IPS DF 6.9 (cell line): ENCODE data around the gene MAST4.

Experiments
- DNase-seq: peaks from one replicate; pipeline ENCODE4 v3.0.0-alpha.2; 2013; ENCODE audit warnings: low read depth, low spot score
- H3K27ac ChIP-seq: one replicate; pipeline ENCODE4 v1.5.1; 2013; ENCODE audit warnings: low read length, control low read depth
- H3K27me3 ChIP-seq: 2 replicates; pipeline ENCODE4 v1.6.1; 2013; ENCODE audit warnings: mild to moderate bottlenecking, low read length; ENCODE audit not compliant: control insufficient read depth, insufficient read depth
- H3K36me3 ChIP-seq: 2 replicates; pipeline ENCODE4 v1.6.1; 2013; ENCODE audit warnings: low read length; ENCODE audit not compliant: control insufficient read depth, insufficient read depth
- H3K4me1 ChIP-seq: 2 replicates; pipeline ENCODE4 v1.6.1; 2013; ENCODE audit warnings: low read length; ENCODE audit not compliant: control insufficient read depth, insufficient read depth
- H3K4me3 ChIP-seq: 2 replicates; pipeline ENCODE4 v1.5.1; 2013; ENCODE audit warnings: mild to moderate bottlenecking, low read length
- H3K9me3 ChIP-seq: 2 replicates; pipeline ENCODE4 v1.6.1; 2013; ENCODE audit warnings: low read length, inconsistent platforms; ENCODE audit not compliant: control insufficient read depth, insufficient read depth
- WGBS: extraction: QIAGEN DNeasy Blood & Tissue Kit; methylation state at CpG from one replicate; pipeline ENCODE4 v1.1.7; 2013; ENCODE audit warnings: mixed read lengths, missing lambda C conversion rate; ENCODE audit not compliant: insufficient read length, insufficient coverage; 5-methylcytosine and 5-hydroxymethylcytosine counted together

Gene MAST4

DNA sequence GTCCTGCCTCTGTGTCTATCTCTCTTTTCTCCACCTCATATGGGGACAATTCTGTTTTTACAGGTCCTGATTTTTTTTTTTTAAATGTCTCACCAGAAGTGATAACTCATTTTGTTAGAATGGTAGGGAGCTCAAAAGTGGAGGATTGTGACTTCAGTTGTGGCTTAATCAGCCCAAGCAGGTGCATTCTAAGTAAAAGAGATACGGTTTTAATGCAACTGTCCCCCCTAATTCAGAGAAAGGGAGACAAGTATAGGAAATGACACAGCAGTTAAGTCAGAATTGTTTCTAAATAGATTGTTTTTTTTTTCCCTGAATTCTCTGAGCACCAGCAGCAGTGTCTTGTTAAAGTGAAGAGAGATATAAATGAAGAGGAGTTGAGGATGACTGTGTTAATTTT is 24.5 kb downstream of the MAST4 start:
- Histone ChIP-seq H3K4me1 (no peaks in the 10 kb centered on the region), H3K9me3 (no peaks in the 10 kb centered on the region), H3K4me3 (no peak overlapping the region), H3K27me3 (no peaks in the 10 kb centered on the region), H3K27ac (no peak overlapping the region), H3K36me3 (no peaks in the 10 kb centered on the region)
- DNase-seq: no peak
- WGBS: no CpG with 5 or more reads among the region's 1 CpG

DNA sequence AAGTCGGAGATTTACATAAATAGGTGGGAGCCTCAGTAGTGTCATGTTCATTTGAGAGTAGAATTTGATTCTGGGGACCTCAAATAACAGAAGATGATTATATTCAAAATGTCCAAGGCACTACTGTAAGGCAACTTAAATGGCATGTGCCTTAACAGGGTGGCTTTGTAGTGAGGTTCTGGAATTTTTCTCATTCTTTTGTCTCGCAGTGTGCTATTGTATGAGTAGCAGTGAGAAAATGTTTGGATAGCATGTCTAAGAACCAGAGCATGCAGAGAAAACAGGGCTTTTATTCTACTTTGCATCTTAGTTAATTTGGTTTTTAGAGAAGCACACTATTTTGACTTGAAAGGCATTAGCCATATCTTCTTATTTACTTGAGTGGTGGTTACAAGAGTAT is 25.0 kb downstream of the MAST4 start:
- Histone ChIP-seq H3K27ac (no peak overlapping the region), H3K36me3 (no peaks in the 10 kb centered on the region), H3K27me3 (no peaks in the 10 kb centered on the region), H3K4me1 (no peaks in the 10 kb centered on the region), H3K4me3 (no peak overlapping the region), H3K9me3 (no peaks in the 10 kb centered on the region)
- no peak for DNase-seq
- WGBS: no CpG with 5 or more reads among the region's 2 CpGs

- H3K27me3 ChIP-seq: no peaks in the 10 kb centered on the region
- H3K9me3 ChIP-seq: no peaks in the 10 kb centered on the region
- H3K27ac ChIP-seq: no peak overlapping the region
- DNase-seq: no peak
- H3K4me1 ChIP-seq: no peaks in the 10 kb centered on the region
- H3K4me3 ChIP-seq: no peak overlapping the region
- WGBS: no CpG with 5 or more reads among the region's 4 CpGs
- no peaks in the 10 kb centered on the region for H3K36me3 ChIP-seq
Measured at GRCh38 chr5:66621736-66622135, 25.5 kb downstream of the MAST4 start.

DNA sequence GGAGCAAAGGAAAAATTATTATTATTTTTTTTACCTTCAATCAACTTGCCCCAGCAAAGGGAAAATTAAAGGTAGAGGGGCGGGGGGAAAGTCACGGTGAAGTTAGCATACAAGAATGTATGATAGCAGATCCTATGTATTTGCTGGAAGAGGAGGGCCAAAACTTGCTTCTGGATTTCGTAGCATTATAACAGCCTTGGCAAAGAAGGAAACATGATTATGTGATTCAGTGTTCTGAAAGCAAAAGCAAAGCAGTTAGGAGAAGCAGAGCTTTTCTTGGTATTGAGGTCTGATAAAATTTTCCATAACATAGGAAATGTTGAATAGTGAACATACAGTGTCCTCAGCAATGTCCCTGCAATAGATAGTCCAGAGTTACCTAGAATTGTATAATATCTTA is 32.4 kb downstream of the MAST4 start:
- Histone ChIP-seq H3K27ac (no peak overlapping the region), H3K9me3 (no peaks in the 10 kb centered on the region), H3K27me3 (no peaks in the 10 kb centered on the region), H3K4me3 (no peak overlapping the region), H3K36me3 (no peaks in the 10 kb centered on the region), H3K4me1 (no peaks in the 10 kb centered on the region)
- no peak for DNase-seq
- no CpG with 5 or more reads among the region's 3 CpGs for WGBS

- WGBS: no CpG with 5 or more reads among the region's 2 CpGs
- no peaks in the 10 kb centered on the region for H3K27me3 ChIP-seq
- H3K9me3 ChIP-seq: no peaks in the 10 kb centered on the region
- no peaks in the 10 kb centered on the region for H3K4me1 ChIP-seq
- H3K4me3 ChIP-seq: no peak overlapping the region
- no peak overlapping the region for H3K27ac ChIP-seq
- H3K36me3 ChIP-seq: no peaks in the 10 kb centered on the region
- no peak for DNase-seq
Measured at GRCh38 chr5:66629446-66629845, 33.3 kb downstream of the MAST4 start.

GRCh38 chr5:66633754-66634153 is 37.6 kb downstream of the MAST4 start:
- no peak overlapping the region for H3K27ac ChIP-seq
- no peak for DNase-seq
- H3K9me3 ChIP-seq: no peaks in the 10 kb centered on the region
- H3K27me3 ChIP-seq: no peaks in the 10 kb centered on the region
- no peaks in the 10 kb centered on the region for H3K36me3 ChIP-seq
- whole genome bisulfite sequencing: no CpG with 5 or more reads among the region's 3 CpGs
- no peaks in the 10 kb centered on the region for H3K4me1 ChIP-seq
- no peak overlapping the region for H3K4me3 ChIP-seq

DNA sequence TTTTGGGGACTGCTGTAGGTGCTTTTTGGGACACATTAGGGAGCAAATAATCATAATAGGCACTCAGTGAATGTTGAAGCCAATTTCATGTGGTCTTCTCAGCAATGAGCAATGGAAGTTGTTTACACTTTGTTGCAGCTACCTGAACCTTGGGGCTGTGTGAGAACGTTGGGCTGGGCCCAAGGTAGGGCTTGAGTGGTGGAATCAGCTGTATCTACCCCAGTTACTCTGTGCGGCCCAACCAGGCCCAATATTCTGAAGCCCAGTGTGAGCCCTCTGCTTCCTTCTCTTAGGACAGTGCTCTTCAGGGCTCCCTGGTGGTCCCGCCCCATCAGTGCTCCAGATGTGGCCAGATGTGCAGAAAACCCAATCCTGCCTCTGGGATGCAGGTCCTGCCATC is 38.4 kb downstream of the MAST4 start:
- no peak overlapping the region for H3K27ac ChIP-seq
- no peaks in the 10 kb centered on the region for H3K36me3 ChIP-seq
- H3K27me3 ChIP-seq: no peaks in the 10 kb centered on the region
- H3K9me3 ChIP-seq: no peaks in the 10 kb centered on the region
- no CpG with 5 or more reads among the region's 3 CpGs for WGBS
- DNase-seq: no peak
- no peaks in the 10 kb centered on the region for H3K4me1 ChIP-seq
- no peak overlapping the region for H3K4me3 ChIP-seq

GRCh38 chr5:66637994-66638393 is 41.8 kb downstream of the MAST4 start:
- DNase-seq: no peak
- Histone ChIP-seq H3K27ac (no peak overlapping the region), H3K27me3 (no peaks in the 10 kb centered on the region), H3K4me1 (no peaks in the 10 kb centered on the region), H3K4me3 (no peak overlapping the region), H3K36me3 (no peaks in the 10 kb centered on the region), H3K9me3 (no peaks in the 10 kb centered on the region)
- WGBS: no CpG with 5 or more reads among the region's 4 CpGs

GRCh38 chr5:66639037-66639436 is 42.8 kb downstream of the MAST4 start:
- no CpG with 5 or more reads among the region's 1 CpG for WGBS
- DNase-seq: no peak
- no peaks in the 10 kb centered on the region for H3K36me3 ChIP-seq
- no peaks in the 10 kb centered on the region for H3K9me3 ChIP-seq
- H3K4me3 ChIP-seq: no peak overlapping the region
- no peaks in the 10 kb centered on the region for H3K4me1 ChIP-seq
- H3K27ac ChIP-seq: no peak overlapping the region
- H3K27me3 ChIP-seq: no peaks in the 10 kb centered on the region

DNA sequence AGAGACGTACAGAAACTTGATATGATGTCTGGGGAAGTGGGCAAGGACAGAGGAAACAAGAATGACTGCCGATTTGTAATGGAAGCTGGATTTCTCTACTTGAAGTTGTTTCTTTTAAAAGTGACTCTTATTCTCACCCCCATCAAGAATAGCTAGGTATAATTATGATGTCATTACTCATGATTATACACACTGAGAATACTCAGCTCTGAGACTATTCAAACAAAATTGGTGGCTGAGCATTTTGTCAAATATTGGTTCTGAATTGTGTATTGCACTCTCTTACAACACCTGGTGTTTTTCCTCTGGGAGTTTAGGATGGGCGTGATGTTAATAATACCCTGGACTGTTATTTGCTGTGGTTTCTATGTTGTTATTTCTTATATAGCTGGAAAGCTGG is 46.3 kb downstream of the MAST4 start:
- no CpG with 5 or more reads among the region's 3 CpGs for WGBS
- Histone ChIP-seq H3K9me3 (no peaks in the 10 kb centered on the region), H3K27me3 (no peaks in the 10 kb centered on the region), H3K36me3 (no peaks in the 10 kb centered on the region), H3K4me3 (no peak overlapping the region), H3K27ac (no peak overlapping the region), H3K4me1 (no peaks in the 10 kb centered on the region)
- no peak for DNase-seq

DNA sequence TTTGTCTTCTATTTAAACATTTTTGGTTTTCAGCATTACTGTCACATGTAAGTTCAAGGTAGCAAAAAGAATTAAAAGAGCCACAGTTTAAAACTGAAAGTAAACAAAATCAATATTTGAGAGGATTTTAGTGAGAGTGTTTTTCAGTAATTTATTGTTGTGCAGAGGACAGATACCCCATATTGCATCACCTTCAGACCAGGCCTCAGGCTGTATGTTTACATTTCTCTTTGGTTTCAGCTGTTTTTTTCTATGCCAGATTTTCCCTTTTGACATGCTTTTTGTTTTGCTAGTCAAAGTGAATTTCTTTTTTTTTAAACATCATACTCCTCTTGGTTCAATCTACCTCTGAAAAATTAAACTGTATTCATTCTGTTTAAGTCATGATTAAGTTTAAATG is 47.2 kb downstream of the MAST4 start:
- no peak for DNase-seq
- Histone ChIP-seq H3K4me1 (no peaks in the 10 kb centered on the region), H3K9me3 (no peaks in the 10 kb centered on the region), H3K27ac (no peak overlapping the region), H3K27me3 (no peaks in the 10 kb centered on the region), H3K36me3 (no peaks in the 10 kb centered on the region), H3K4me3 (no peak overlapping the region)
